ENCODE results near the gene EDN2. TPM values are rescaled to one million over a fixed set of nuclear protein-coding genes. Genes with fewer than 3 reads are reported as not detected.

Gene EDN2
- total and polyA plus RNA-seq, 4 donors: 0.10 to 0.13 TPM; not detected in 2

DNA sequence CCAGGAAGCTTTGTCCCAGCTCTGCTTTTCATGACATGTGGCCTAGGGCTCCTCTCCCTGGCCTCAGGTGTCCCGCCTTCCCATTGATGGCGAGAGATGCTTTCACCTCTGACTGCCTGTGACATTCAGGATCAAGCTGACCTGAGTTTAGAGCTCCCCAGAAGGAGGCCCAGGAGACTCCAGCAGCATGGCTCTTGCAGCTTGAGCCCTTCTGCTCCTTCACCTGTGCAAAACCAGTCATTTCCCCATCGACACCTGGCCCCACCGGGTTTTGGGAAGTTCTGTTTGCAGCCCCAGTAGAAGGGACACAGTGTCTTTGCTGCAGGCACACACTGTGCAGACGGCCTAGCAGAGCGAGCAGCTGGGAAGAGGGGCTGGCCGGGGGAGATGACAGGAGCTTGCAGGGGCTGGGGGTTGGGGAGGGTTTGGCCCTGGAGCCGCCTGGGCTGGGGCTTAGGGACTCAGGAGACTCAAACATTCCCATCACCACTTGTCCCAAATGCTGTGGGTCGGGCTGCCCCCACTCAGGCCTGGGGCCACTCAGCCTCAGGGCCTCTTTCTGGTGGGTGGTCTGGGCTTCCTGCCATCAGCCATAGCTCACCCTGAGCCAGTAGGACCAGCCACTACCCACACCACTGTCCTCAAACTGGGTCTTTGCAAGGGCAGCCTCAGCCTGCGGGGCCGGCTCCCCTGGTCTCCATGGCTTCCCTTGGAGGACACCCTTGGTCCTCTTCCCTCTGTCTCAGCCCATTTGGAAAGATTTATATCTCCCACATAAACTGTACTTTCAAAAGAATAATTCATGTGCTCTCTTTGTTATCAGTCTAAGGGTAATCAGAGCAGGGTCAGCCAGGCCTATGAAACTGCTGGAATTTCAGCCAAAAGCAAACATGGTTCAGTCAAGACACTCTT, 3.8 kb upstream of the EDN2 start:
- Histone ChIP-seq H3K4me3 (ENCODE audit: low read depth in 1 of 3, low read length in 3 of 3) (no peak overlapping the region), H3K27me3 (ENCODE audit: control insufficient read depth in 4 of 4, insufficient read depth in 4 of 4, low read length in 3 of 4) (no peaks in the 10 kb centered on the region), H3K36me3 (ENCODE audit: control insufficient read depth in 4 of 4, insufficient read depth in 3 of 4, low read depth in 1 of 4, low read length in 3 of 4) (no peaks in the 10 kb centered on the region), H3K9me3 (ENCODE audit: control insufficient read depth in 4 of 4, low read length in 3 of 4) (no peaks in the 10 kb centered on the region), H3K9ac (ENCODE audit: low read depth in 1 of 2, low read length in 2 of 2) (no peak overlapping the region), H3K4me1 (ENCODE audit: control insufficient read depth in 4 of 4, insufficient read depth in 4 of 4, low read length in 3 of 4) (peaks cover 0 to 18% (median 9%) of the 10 kb centered on the region in 4 donors), H3K27ac (ENCODE audit: low read depth in 1 of 2, low read length in 2 of 2) (no peak overlapping the region)
- TF ChIP-seq, protein P1, sequence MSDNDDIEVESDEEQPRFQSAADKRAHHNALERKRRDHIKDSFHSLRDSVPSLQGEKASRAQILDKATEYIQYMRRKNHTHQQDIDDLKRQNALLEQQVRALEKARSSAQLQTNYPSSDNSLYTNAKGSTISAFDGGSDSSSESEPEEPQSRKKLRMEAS (IDR thresholded peaks at IDR 0.05): no peak
- TF ChIP-seq YY1 (IDR thresholded peaks at IDR 0.05) (no peak), HNF4G (IDR thresholded peaks at IDR 0.05) (no peak)
- WGBS: 93% methylated on average over 11 of the region's 11 CpGs
- no peak for DNase-seq (ENCODE audit: low spot score)

DNA sequence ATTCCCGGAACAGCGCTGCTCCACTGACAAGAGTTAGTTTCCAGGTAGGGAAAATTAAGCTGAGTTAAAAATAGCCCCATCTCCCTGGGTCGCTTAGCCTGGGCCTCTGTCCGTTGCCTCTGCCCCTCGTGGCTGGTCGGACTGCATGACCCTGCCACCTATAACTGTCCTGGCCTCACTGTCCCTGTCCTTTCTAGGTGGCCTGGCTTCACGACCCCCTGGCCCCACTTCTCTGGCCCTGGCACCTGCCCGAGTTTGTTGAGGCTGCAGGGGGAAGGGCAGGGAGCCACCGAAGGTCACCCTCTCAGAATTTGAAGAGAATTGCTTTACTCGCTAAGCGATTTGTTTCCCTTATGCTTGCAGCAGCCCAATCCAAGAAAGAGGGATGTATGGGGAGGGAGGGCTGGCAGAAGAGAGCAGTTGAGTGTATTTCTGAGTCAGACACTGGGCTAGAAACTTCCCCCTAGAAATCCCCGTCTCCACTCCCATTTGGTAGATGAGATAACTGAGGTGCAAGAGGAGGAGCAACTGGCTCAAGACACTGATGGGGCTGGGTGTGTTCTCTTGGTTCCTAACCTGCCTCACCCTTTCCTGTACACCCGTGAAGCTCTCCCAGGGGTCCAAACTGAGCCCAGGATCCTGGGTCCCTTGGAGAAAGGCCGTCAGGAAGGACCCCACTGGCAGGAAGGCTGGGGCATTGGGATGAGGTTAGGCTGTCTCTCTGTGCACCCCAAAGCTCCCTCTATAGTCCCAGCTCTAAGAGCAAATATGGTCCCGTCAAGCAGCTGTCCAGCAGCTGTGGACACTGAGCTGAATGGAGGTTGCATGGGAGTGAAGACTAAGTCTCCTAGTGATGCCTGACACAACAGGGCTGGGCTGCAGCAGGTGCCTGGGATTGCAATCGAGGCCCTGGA, 2.9 kb upstream of the EDN2 start:
- DNase-seq (ENCODE audit: low spot score): no peak
- Histone ChIP-seq H3K4me1 (ENCODE audit: control insufficient read depth in 4 of 4, insufficient read depth in 4 of 4, low read length in 3 of 4) (peaks cover 0 to 19% (median 11%) of the 10 kb centered on the region in 4 donors), H3K27me3 (ENCODE audit: control insufficient read depth in 4 of 4, insufficient read depth in 4 of 4, low read length in 3 of 4) (no peaks in the 10 kb centered on the region), H3K9me3 (ENCODE audit: control insufficient read depth in 4 of 4, low read length in 3 of 4) (no peaks in the 10 kb centered on the region), H3K36me3 (ENCODE audit: control insufficient read depth in 4 of 4, insufficient read depth in 3 of 4, low read depth in 1 of 4, low read length in 3 of 4) (no peaks in the 10 kb centered on the region), H3K4me3 (ENCODE audit: low read depth in 1 of 3, low read length in 3 of 3) (no peak overlapping the region), H3K27ac (ENCODE audit: low read depth in 1 of 2, low read length in 2 of 2) (no peak overlapping the region), H3K9ac (ENCODE audit: low read depth in 1 of 2, low read length in 2 of 2) (no peak overlapping the region)
- WGBS: 73% methylated on average over 16 of the region's 16 CpGs
- TF ChIP-seq EGR1 (IDR thresholded peaks at IDR 0.05; ENCODE audit: low read depth in 2 of 2) (no peak), HNF4A (conservative IDR thresholded peaks at IDR 0.05) (no peak), JUND (IDR thresholded peaks at IDR 0.05) (no peak), SP1 (IDR thresholded peaks at IDR 0.05) (no peak)
- TF ChIP-seq, protein P2, sequence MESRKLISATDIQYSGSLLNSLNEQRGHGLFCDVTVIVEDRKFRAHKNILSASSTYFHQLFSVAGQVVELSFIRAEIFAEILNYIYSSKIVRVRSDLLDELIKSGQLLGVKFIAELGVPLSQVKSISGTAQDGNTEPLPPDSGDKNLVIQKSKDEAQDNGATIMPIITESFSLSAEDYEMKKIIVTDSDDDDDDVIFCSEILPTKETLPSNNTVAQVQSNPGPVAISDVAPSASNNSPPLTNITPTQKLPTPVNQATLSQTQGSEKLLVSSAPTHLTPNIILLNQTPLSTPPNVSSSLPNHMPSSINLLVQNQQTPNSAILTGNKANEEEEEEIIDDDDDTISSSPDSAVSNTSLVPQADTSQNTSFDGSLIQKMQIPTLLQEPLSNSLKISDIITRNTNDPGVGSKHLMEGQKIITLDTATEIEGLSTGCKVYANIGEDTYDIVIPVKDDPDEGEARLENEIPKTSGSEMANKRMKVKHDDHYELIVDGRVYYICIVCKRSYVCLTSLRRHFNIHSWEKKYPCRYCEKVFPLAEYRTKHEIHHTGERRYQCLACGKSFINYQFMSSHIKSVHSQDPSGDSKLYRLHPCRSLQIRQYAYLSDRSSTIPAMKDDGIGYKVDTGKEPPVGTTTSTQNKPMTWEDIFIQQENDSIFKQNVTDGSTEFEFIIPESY (IDR thresholded peaks at IDR 0.05): no peak
- TF ChIP-seq, protein P1 (IDR thresholded peaks at IDR 0.05): no peak
- TF ChIP-seq, protein P3, sequence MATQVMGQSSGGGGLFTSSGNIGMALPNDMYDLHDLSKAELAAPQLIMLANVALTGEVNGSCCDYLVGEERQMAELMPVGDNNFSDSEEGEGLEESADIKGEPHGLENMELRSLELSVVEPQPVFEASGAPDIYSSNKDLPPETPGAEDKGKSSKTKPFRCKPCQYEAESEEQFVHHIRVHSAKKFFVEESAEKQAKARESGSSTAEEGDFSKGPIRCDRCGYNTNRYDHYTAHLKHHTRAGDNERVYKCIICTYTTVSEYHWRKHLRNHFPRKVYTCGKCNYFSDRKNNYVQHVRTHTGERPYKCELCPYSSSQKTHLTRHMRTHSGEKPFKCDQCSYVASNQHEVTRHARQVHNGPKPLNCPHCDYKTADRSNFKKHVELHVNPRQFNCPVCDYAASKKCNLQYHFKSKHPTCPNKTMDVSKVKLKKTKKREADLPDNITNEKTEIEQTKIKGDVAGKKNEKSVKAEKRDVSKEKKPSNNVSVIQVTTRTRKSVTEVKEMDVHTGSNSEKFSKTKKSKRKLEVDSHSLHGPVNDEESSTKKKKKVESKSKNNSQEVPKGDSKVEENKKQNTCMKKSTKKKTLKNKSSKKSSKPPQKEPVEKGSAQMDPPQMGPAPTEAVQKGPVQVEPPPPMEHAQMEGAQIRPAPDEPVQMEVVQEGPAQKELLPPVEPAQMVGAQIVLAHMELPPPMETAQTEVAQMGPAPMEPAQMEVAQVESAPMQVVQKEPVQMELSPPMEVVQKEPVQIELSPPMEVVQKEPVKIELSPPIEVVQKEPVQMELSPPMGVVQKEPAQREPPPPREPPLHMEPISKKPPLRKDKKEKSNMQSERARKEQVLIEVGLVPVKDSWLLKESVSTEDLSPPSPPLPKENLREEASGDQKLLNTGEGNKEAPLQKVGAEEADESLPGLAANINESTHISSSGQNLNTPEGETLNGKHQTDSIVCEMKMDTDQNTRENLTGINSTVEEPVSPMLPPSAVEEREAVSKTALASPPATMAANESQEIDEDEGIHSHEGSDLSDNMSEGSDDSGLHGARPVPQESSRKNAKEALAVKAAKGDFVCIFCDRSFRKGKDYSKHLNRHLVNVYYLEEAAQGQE (IDR thresholded peaks at IDR 0.05): no peak

Data from liver (tissue), 9 donors.